Neural cell (in vitro differentiated cells): ENCODE results near the gene AIFM2.

ENCODE experiments used
- EZH2 ChIP-seq: fragments of 200-600, 300-800 bp; shearing (Covaris generic), sonication (generic); IDR thresholded peaks from 2 replicates; pipeline ENCODE4 v1.6.1; 2014; ENCODE audit warnings: antibody characterized with exemption, low read length, borderline replicate concordance, mild to moderate bottlenecking; ENCODE audit not compliant: insufficient read depth, poor library complexity, severe bottlenecking
- POLR2AphosphoS5 ChIP-seq: IDR thresholded peaks from 2 replicates; pipeline ENCODE4 v1.6.1; 2012
- SMC3 ChIP-seq: fragments of 450-650 bp; conservative IDR thresholded peaks from 2 replicates; pipeline ENCODE4 v1.6.1; 2014; ENCODE audit warnings: antibody characterized with exemption, mild to moderate bottlenecking, moderate library complexity; ENCODE audit not compliant: poor library complexity
- TAF1 ChIP-seq: IDR thresholded peaks from 2 replicates; pipeline ENCODE4 v1.6.1; 2012; ENCODE audit warnings: low read depth
- TF ChIP-seq, protein P1 (sequence below): fragments of 450-650 bp; IDR thresholded peaks from 2 replicates; pipeline ENCODE4 v1.5.1; 2014; ENCODE audit warnings: antibody characterized with exemption, mild to moderate bottlenecking, moderate library complexity; ENCODE audit not compliant: poor library complexity, severe bottlenecking
- TF ChIP-seq, protein P2 (sequence below): IDR thresholded peaks from 2 replicates; pipeline ENCODE4 v1.6.1; 2012; ENCODE audit warnings: borderline replicate concordance

DNA sequence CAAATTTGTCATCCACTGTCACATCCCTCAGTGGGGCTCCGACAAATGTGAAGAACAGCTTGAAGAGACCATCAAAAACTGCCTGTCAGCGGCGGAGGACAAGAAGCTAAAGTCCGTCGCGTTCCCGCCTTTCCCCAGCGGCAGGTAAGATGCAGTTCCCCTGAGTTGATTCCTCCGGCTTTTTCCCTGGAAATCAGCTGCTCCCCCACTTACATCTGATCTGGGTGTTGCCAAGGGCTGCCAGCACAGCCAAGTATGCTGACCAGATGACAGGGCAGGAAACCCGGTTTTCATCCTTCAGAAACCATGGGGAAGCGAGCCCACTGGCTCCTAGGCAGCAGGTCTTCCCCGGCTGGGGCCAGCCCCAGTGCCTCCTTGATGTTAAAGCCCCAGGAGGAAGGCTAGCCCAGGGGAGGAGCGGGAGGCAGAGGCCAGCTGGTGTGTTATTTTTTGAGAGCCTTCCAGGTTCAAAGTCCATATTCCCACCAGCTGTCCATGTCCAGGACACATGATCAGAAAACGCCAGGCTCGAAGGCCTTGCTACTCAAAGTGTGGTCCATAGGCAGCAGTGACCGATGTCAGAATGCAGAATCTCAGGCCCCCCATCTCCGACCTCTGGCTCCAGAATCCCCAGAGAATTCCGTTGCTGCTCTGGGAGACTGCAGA, 23.4 kb downstream of the AIFM2 start:
- TF ChIP-seq, protein P1, sequence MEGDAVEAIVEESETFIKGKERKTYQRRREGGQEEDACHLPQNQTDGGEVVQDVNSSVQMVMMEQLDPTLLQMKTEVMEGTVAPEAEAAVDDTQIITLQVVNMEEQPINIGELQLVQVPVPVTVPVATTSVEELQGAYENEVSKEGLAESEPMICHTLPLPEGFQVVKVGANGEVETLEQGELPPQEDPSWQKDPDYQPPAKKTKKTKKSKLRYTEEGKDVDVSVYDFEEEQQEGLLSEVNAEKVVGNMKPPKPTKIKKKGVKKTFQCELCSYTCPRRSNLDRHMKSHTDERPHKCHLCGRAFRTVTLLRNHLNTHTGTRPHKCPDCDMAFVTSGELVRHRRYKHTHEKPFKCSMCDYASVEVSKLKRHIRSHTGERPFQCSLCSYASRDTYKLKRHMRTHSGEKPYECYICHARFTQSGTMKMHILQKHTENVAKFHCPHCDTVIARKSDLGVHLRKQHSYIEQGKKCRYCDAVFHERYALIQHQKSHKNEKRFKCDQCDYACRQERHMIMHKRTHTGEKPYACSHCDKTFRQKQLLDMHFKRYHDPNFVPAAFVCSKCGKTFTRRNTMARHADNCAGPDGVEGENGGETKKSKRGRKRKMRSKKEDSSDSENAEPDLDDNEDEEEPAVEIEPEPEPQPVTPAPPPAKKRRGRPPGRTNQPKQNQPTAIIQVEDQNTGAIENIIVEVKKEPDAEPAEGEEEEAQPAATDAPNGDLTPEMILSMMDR, result no peak
- TF ChIP-seq EZH2 (no peak), SMC3 (no peak), TAF1 (no peak), POLR2AphosphoS5 (no peak)
- TF ChIP-seq, protein P2, sequence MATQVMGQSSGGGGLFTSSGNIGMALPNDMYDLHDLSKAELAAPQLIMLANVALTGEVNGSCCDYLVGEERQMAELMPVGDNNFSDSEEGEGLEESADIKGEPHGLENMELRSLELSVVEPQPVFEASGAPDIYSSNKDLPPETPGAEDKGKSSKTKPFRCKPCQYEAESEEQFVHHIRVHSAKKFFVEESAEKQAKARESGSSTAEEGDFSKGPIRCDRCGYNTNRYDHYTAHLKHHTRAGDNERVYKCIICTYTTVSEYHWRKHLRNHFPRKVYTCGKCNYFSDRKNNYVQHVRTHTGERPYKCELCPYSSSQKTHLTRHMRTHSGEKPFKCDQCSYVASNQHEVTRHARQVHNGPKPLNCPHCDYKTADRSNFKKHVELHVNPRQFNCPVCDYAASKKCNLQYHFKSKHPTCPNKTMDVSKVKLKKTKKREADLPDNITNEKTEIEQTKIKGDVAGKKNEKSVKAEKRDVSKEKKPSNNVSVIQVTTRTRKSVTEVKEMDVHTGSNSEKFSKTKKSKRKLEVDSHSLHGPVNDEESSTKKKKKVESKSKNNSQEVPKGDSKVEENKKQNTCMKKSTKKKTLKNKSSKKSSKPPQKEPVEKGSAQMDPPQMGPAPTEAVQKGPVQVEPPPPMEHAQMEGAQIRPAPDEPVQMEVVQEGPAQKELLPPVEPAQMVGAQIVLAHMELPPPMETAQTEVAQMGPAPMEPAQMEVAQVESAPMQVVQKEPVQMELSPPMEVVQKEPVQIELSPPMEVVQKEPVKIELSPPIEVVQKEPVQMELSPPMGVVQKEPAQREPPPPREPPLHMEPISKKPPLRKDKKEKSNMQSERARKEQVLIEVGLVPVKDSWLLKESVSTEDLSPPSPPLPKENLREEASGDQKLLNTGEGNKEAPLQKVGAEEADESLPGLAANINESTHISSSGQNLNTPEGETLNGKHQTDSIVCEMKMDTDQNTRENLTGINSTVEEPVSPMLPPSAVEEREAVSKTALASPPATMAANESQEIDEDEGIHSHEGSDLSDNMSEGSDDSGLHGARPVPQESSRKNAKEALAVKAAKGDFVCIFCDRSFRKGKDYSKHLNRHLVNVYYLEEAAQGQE, result no peak
